ENCODE measurements around the gene VILL. TPM values are rescaled to one million over a fixed set of nuclear protein-coding genes. Genes with fewer than 3 reads are reported as not detected.

The VILL gene
- total RNA-seq, 1 experiment from 2014 or later, result 5.7 TPM

DNA sequence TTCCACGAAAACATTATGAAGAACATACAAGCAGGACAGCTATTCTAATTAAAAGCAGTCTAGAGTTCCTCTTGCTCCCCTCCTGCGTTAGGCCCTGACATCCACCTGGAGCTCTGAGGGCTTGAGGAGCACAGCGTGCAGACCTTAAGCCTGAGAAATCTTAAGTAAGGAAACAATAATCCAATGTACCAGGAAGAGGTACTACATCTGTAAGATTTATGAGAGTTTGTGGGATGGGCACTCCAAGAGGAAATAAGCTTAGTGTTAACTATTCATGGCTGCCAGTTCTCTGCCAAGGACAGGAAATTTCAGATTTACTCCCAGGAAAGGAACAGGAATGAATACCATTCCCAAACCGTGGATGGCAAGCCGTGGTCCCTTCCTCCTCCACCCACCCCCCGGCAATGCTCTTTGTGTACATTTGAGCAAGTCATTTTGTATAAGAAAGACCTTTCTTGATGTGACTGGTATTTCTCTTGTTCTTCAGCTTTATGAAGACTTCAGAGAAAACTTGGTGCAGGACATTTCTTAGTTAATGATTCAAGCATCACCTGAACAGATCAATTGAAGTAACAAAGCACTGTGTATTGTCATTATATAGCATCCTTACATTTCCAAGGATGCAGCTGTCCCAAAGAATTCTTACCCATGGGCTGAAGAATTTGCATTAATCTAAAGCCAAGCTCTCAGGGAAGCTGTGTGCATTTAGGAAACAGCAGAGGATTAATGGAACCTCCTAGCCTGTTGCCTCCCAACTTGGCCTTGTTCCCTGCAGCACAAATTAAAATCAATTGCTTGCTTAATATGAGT is 28.8 kb upstream of the VILL start:
- ATAC-seq, result no peak
- TF ChIP-seq POLR2AphosphoS5 (IDR thresholded peaks at IDR 0.05; ENCODE audit: low read depth, low read length), result no peak
- TF ChIP-seq, protein P1, sequence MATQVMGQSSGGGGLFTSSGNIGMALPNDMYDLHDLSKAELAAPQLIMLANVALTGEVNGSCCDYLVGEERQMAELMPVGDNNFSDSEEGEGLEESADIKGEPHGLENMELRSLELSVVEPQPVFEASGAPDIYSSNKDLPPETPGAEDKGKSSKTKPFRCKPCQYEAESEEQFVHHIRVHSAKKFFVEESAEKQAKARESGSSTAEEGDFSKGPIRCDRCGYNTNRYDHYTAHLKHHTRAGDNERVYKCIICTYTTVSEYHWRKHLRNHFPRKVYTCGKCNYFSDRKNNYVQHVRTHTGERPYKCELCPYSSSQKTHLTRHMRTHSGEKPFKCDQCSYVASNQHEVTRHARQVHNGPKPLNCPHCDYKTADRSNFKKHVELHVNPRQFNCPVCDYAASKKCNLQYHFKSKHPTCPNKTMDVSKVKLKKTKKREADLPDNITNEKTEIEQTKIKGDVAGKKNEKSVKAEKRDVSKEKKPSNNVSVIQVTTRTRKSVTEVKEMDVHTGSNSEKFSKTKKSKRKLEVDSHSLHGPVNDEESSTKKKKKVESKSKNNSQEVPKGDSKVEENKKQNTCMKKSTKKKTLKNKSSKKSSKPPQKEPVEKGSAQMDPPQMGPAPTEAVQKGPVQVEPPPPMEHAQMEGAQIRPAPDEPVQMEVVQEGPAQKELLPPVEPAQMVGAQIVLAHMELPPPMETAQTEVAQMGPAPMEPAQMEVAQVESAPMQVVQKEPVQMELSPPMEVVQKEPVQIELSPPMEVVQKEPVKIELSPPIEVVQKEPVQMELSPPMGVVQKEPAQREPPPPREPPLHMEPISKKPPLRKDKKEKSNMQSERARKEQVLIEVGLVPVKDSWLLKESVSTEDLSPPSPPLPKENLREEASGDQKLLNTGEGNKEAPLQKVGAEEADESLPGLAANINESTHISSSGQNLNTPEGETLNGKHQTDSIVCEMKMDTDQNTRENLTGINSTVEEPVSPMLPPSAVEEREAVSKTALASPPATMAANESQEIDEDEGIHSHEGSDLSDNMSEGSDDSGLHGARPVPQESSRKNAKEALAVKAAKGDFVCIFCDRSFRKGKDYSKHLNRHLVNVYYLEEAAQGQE (IDR thresholded peaks at IDR 0.05; ENCODE audit: insufficient read depth in 1 of 2, low read depth in 2 of 2, low read length in 1 of 2), result no peak
- no peak for TF ChIP-seq TCF7L2 (IDR thresholded peaks at IDR 0.05; ENCODE audit: low read depth, low read length)
- no peak for TF ChIP-seq CTCF (IDR thresholded peaks at IDR 0.05)
- no peak for TF ChIP-seq SIN3A (IDR thresholded peaks at IDR 0.05; ENCODE audit: borderline replicate concordance, insufficient read depth, low read depth, low read length)
- Histone ChIP-seq H3K4me1 (ENCODE audit: control insufficient read depth, insufficient read depth, low read length) (no peaks in the 10 kb centered on the region), H3K36me3 (ENCODE audit: control insufficient read depth, insufficient read depth, low read length) (no peaks in the 10 kb centered on the region), H3K27me3 (ENCODE audit: control insufficient read depth, insufficient read depth, low read length) (no peaks in the 10 kb centered on the region), H3K27ac (ENCODE audit: low read length) (no peak overlapping the region), H3K9me3 (ENCODE audit: control insufficient read depth, insufficient read depth, low read depth, low read length) (no peaks in the 10 kb centered on the region), H3K4me3 (ENCODE audit: low read depth in 2 of 2, low read length in 2 of 2) (no peak overlapping the region)
- BruUV-seq (replicated peaks), result no TSS peak
- POLR2A ChIA-PET, result no interaction called here
- in situ Hi-C loops (cut with HindIII; ENCODE audit: low pct_unique_long_range_greater_than_20kb, low sequenced_read_pairs) (no loop called here), intact Hi-C loops (cut with micrococcal nuclease; ENCODE audit: unreplicated experiment) (no loop called here)
- DNase-seq (ENCODE audit: low read depth, low spot score), result no peak
- CTCF ChIA-PET, result interaction anchor here (1.3 kb wide), 1 partner anchor 12 kb away, joined by 3 read pairs; no protein-coding TSS in a partner anchor

- H3K4me3 ChIP-seq (ENCODE audit: low read depth in 2 of 2, low read length in 2 of 2), result no peak overlapping the region
- ChIA-PET POLR2A (no interaction called here), CTCF (interaction anchor here (1.0 kb wide), 1 partner anchor 108 kb away, joined by 3 read pairs; no protein-coding TSS in a partner anchor)
- intact Hi-C loops (cut with micrococcal nuclease; ENCODE audit: unreplicated experiment) (no loop called here), in situ Hi-C loops (cut with HindIII; ENCODE audit: low pct_unique_long_range_greater_than_20kb, low sequenced_read_pairs) (no loop called here)
- H3K27me3 ChIP-seq (ENCODE audit: control insufficient read depth, insufficient read depth, low read length), result no peaks in the 10 kb centered on the region
- no peak overlapping the region for H3K27ac ChIP-seq (ENCODE audit: low read length)
- no peaks in the 10 kb centered on the region for H3K4me1 ChIP-seq (ENCODE audit: control insufficient read depth, insufficient read depth, low read length)
- H3K36me3 ChIP-seq (ENCODE audit: control insufficient read depth, insufficient read depth, low read length), result no peaks in the 10 kb centered on the region
- no peak for DNase-seq (ENCODE audit: low read depth, low spot score)
- no peaks in the 10 kb centered on the region for H3K9me3 ChIP-seq (ENCODE audit: control insufficient read depth, insufficient read depth, low read depth, low read length)
- no TSS peak for BruUV-seq (replicated peaks)
- TF ChIP-seq CTCF (IDR thresholded peaks at IDR 0.05) (no peak), POLR2AphosphoS5 (IDR thresholded peaks at IDR 0.05; ENCODE audit: low read depth, low read length) (no peak), TCF7L2 (IDR thresholded peaks at IDR 0.05; ENCODE audit: low read depth, low read length) (no peak), SIN3A (IDR thresholded peaks at IDR 0.05; ENCODE audit: borderline replicate concordance, insufficient read depth, low read depth, low read length) (no peak)
- TF ChIP-seq, protein P1 (IDR thresholded peaks at IDR 0.05; ENCODE audit: insufficient read depth in 1 of 2, low read depth in 2 of 2, low read length in 1 of 2), result no peak
- no peak for ATAC-seq
Observed at GRCh38 chr3:37963016-37963415, 27.6 kb upstream of the VILL start.

Data from Panc1 (cell line).